HEK293T (cell line): ENCODE results near the gene OBI1.

Experiments
- CTBP1 ChIP-seq: fragments of 450-650 bp; IDR thresholded peaks from 2 replicates; pipeline ENCODE4 v1.6.1; 2016; ENCODE audit warnings: borderline replicate concordance
- ELF4 ChIP-seq: fragments of 450-650 bp; IDR thresholded peaks from 2 replicates; pipeline ENCODE4 v1.6.1; 2017; ENCODE audit warnings: antibody characterized with exemption
- FOXA1 ChIP-seq: fragments of 450-650 bp; IDR thresholded peaks from 2 replicates; pipeline ENCODE4 v1.6.1; 2016; ENCODE audit warnings: mild to moderate bottlenecking
- FOXM1 ChIP-seq: fragments of 450-650 bp; IDR thresholded peaks from 2 replicates; pipeline ENCODE4 v1.6.1; 2017; ENCODE audit warnings: mild to moderate bottlenecking, borderline replicate concordance
- L3MBTL2 ChIP-seq: fragments of 450-650 bp; conservative IDR thresholded peaks from 2 replicates; pipeline ENCODE4 v1.6.1; 2016; ENCODE audit warnings: mild to moderate bottlenecking
- LEF1 ChIP-seq: fragments of 450-650 bp; IDR thresholded peaks from 2 replicates; pipeline ENCODE4 v1.6.1; 2017; ENCODE audit warnings: mild to moderate bottlenecking, borderline replicate concordance
- NFRKB ChIP-seq: fragments of 450-650 bp; IDR thresholded peaks from 2 replicates; pipeline ENCODE4 v1.6.1; 2016; ENCODE audit warnings: mild to moderate bottlenecking, moderate library complexity
- SP1 ChIP-seq: fragments of 450-650 bp; IDR thresholded peaks from 2 replicates; pipeline ENCODE4 v1.6.1; 2017
- SUZ12 ChIP-seq: fragments of 450-650 bp; IDR thresholded peaks from 2 replicates; pipeline ENCODE4 v1.6.1; 2016; ENCODE audit warnings: mild to moderate bottlenecking
- ZNF384 ChIP-seq: fragments of 450-650 bp; IDR thresholded peaks from 2 replicates; pipeline ENCODE4 v1.6.1; 2016

- TF ChIP-seq ZNF384 (peak; percentile 87; the same call in 1 of the 2 replicates), ELF4 (peak; percentile 97), SUZ12 (no peak), FOXM1 (no peak), SP1 (no peak), L3MBTL2 (peak; percentile 100), FOXA1 (no peak), CTBP1 (peak; percentile 51; the same call in 1 of the 2 replicates), NFRKB (no peak), LEF1 (no peak)
These were observed at the start of gene OBI1 for GRCh38 chr13:78658630-78659449.
